ENCODE measurements around the gene NOS1AP. TPM values are rescaled to one million over a fixed set of nuclear protein-coding genes. Genes with fewer than 3 reads are reported as not detected.

The NOS1AP gene
- total RNA-seq, 1 experiment from 2014 or later, result 14.7 TPM

DNA sequence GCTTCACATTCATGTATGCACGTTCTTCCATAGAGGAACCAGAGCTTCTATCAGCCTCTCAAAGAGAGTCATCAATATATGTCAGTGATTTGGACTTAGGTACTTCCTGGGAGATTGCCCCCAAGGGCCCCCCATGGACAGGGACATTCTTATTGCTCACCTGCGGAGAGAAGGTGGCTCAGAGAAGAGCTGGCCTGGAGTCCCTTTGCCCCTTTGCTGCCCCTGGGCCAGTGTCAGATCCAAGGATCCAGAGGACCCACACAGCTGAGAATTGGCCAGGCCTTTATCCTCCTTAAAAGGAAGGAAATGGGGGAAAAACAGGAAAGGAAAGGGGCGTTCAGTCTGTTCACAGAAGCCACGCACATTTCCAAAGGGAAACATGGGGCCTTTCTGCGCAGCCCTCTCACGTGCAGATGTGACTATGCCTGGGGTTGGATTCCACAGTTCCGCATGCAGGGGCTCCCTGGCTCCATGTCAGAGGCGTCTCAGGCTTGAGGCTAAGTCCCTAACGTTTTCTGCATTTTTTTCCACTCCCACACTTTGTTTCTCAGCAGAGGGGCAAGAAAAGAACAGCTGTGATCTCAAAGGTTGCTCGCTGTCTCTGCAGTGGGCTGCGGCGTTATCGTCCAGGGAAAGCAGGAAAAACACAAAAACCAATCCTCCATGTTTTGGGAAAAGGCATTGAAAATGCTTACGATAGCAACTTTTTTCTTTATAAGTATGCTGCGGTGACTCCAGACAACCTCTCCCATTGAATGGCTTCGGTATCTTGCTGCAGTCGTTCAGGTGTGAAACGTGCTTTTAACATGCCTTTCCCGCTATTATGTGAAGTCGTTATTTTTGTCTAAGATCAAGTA lies 318.0 kb downstream of the NOS1AP start:
- Mint-ChIP-seq H3K27me3 (ENCODE audit: low read depth) (no peaks in the 10 kb centered on the region), H3K36me3 (peaks cover 23% of the 10 kb centered on the region), H3K27ac (no peak overlapping the region), H3K4me3 (no peak overlapping the region), H3K9me3 (no peaks in the 10 kb centered on the region), H3K4me1 (peaks cover 28% of the 10 kb centered on the region)
- ChIA-PET POLR2A (no interaction called here), CTCF (interaction anchor here (1.2 to 1.3 kb wide), 2 partner anchors 30 to 331 kb away, joined by 6 to 8 read pairs; no protein-coding TSS in a partner anchor)
- TF ChIP-seq, protein P1, sequence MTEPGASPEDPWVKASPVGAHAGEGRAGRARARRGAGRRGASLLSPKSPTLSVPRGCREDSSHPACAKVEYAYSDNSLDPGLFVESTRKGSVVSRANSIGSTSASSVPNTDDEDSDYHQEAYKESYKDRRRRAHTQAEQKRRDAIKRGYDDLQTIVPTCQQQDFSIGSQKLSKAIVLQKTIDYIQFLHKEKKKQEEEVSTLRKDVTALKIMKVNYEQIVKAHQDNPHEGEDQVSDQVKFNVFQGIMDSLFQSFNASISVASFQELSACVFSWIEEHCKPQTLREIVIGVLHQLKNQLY (CRISPR knock-in tag; IDR thresholded peaks at IDR 0.05), result no peak
- TF ChIP-seq NFATC4 (CRISPR knock-in tag; IDR thresholded peaks at IDR 0.05) (no peak), ZNF121 (CRISPR knock-in tag; IDR thresholded peaks at IDR 0.05) (no peak), NR2C2 (CRISPR knock-in tag; IDR thresholded peaks at IDR 0.05) (no peak), JAZF1 (CRISPR knock-in tag; IDR thresholded peaks at IDR 0.05) (no peak), ZNF219 (CRISPR knock-in tag; IDR thresholded peaks at IDR 0.05; ENCODE audit: borderline replicate concordance) (no peak), TCF7 (CRISPR knock-in tag; IDR thresholded peaks at IDR 0.05; ENCODE audit: low read depth) (no peak), ZNF423 (CRISPR knock-in tag; IDR thresholded peaks at IDR 0.05) (no peak), TEAD4 (CRISPR knock-in tag; IDR thresholded peaks at IDR 0.05) (no peak)
- TF ChIP-seq, protein P2, sequence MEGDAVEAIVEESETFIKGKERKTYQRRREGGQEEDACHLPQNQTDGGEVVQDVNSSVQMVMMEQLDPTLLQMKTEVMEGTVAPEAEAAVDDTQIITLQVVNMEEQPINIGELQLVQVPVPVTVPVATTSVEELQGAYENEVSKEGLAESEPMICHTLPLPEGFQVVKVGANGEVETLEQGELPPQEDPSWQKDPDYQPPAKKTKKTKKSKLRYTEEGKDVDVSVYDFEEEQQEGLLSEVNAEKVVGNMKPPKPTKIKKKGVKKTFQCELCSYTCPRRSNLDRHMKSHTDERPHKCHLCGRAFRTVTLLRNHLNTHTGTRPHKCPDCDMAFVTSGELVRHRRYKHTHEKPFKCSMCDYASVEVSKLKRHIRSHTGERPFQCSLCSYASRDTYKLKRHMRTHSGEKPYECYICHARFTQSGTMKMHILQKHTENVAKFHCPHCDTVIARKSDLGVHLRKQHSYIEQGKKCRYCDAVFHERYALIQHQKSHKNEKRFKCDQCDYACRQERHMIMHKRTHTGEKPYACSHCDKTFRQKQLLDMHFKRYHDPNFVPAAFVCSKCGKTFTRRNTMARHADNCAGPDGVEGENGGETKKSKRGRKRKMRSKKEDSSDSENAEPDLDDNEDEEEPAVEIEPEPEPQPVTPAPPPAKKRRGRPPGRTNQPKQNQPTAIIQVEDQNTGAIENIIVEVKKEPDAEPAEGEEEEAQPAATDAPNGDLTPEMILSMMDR (IDR thresholded peaks at IDR 0.05), result no peak
- DNase-seq (ENCODE audit: low spot score), result no peak
- ATAC-seq, result no peak

DNA sequence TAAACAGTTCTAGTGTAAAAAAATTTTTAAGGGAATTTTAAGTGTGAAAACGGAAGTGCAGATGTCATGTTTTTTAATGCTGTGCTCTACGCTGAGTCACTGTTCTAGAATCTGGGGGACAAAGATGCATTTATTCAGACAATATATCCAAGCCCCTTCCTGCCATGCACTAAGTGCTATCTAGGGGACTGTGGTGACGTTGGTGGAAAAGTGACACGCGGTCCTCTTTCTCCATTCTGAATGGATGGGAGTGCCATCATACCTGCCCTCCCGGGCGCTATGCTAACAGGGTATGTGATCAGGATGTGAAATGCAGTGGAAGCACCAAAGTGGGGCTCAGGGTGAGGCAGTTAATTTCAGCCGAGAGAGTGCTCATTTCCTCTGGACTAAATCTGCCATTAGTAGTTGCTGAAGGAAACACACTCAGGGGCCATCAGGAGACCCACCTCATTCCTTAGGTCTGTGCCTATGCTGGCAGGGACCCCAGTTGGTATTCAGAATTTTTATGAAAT lies 318.6 kb downstream of the NOS1AP start:
- DNase-seq (ENCODE audit: low spot score), result no peak
- Mint-ChIP-seq H3K4me1 (peaks cover 28% of the 10 kb centered on the region), H3K4me3 (no peak overlapping the region), H3K36me3 (peaks cover 18% of the 10 kb centered on the region), H3K9me3 (no peaks in the 10 kb centered on the region), H3K27ac (no peak overlapping the region), H3K27me3 (ENCODE audit: low read depth) (no peaks in the 10 kb centered on the region)
- ATAC-seq, result no peak
- ChIA-PET POLR2A (no interaction called here), CTCF (interaction anchor here (3.8 kb wide), 1 partner anchor 332 kb away, joined by 50 read pairs; no protein-coding TSS in a partner anchor)
- TF ChIP-seq, protein P3, sequence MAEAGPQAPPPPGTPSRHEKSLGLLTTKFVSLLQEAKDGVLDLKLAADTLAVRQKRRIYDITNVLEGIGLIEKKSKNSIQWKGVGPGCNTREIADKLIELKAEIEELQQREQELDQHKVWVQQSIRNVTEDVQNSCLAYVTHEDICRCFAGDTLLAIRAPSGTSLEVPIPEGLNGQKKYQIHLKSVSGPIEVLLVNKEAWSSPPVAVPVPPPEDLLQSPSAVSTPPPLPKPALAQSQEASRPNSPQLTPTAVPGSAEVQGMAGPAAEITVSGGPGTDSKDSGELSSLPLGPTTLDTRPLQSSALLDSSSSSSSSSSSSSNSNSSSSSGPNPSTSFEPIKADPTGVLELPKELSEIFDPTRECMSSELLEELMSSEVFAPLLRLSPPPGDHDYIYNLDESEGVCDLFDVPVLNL (CRISPR knock-in tag; IDR thresholded peaks at IDR 0.05; ENCODE audit: borderline replicate concordance, low read depth), result no peak
- TF ChIP-seq TP53 (CRISPR knock-in tag; IDR thresholded peaks at IDR 0.05) (no peak), ZBTB21 (CRISPR knock-in tag; IDR thresholded peaks at IDR 0.05; ENCODE audit: borderline replicate concordance) (no peak), OVOL2 (CRISPR knock-in tag; IDR thresholded peaks at IDR 0.05; ENCODE audit: borderline replicate concordance) (no peak), TEAD4 (CRISPR knock-in tag; IDR thresholded peaks at IDR 0.05) (no peak), ZNF219 (CRISPR knock-in tag; IDR thresholded peaks at IDR 0.05; ENCODE audit: borderline replicate concordance) (no peak), GTF2I (CRISPR knock-in tag; conservative IDR thresholded peaks at IDR 0.05) (no peak), ZNF232 (CRISPR knock-in tag; IDR thresholded peaks at IDR 0.05) (no peak), ZNF416 (CRISPR knock-in tag; IDR thresholded peaks at IDR 0.05) (no peak), KAT7 (CRISPR knock-in tag; IDR thresholded peaks at IDR 0.05; ENCODE audit: borderline replicate concordance) (no peak), IRF2 (CRISPR knock-in tag; IDR thresholded peaks at IDR 0.05; ENCODE audit: borderline replicate concordance, low read depth) (no peak), ATF1 (CRISPR knock-in tag; IDR thresholded peaks at IDR 0.05) (no peak)
- TF ChIP-seq, protein P4, sequence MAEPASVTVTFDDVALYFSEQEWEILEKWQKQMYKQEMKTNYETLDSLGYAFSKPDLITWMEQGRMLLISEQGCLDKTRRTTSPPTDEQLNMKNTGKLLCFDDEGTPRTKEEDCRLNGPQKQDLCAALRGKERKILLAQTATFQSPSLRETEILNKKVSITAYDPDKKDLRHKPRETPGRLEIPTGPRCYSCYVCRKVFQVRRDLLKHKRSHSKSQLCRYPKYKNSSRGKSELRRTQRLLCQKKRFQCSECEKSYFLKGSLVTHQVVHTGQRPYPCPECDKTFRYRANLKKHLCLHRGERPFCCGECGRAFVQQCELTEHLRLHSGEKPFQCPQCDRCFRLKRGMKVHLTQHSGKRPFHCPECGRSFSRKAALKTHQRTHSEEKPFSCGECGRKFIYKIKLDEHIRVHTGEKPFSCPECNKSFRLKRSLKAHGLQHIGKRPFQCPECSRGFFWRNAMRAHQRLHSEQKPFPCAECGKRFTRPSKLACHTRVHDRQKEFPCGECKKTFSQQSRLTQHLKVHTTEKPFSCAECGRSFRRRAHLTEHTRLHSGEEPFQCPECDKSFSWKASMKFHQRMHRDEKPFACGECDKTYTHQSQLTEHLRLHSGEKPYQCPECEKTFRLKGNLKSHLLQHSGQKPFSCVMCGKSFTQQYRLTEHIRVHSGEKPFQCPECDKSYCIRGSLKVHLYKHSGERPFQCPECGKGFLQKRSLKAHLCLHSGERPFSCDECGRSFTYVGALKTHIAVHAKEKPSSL (CRISPR knock-in tag; conservative IDR thresholded peaks at IDR 0.05), result no peak
- TF ChIP-seq, protein P5, sequence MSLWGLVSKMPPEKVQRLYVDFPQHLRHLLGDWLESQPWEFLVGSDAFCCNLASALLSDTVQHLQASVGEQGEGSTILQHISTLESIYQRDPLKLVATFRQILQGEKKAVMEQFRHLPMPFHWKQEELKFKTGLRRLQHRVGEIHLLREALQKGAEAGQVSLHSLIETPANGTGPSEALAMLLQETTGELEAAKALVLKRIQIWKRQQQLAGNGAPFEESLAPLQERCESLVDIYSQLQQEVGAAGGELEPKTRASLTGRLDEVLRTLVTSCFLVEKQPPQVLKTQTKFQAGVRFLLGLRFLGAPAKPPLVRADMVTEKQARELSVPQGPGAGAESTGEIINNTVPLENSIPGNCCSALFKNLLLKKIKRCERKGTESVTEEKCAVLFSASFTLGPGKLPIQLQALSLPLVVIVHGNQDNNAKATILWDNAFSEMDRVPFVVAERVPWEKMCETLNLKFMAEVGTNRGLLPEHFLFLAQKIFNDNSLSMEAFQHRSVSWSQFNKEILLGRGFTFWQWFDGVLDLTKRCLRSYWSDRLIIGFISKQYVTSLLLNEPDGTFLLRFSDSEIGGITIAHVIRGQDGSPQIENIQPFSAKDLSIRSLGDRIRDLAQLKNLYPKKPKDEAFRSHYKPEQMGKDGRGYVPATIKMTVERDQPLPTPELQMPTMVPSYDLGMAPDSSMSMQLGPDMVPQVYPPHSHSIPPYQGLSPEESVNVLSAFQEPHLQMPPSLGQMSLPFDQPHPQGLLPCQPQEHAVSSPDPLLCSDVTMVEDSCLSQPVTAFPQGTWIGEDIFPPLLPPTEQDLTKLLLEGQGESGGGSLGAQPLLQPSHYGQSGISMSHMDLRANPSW (CRISPR knock-in tag; conservative IDR thresholded peaks at IDR 0.05; ENCODE audit: low read depth), result no peak
- TF ChIP-seq, protein P6, sequence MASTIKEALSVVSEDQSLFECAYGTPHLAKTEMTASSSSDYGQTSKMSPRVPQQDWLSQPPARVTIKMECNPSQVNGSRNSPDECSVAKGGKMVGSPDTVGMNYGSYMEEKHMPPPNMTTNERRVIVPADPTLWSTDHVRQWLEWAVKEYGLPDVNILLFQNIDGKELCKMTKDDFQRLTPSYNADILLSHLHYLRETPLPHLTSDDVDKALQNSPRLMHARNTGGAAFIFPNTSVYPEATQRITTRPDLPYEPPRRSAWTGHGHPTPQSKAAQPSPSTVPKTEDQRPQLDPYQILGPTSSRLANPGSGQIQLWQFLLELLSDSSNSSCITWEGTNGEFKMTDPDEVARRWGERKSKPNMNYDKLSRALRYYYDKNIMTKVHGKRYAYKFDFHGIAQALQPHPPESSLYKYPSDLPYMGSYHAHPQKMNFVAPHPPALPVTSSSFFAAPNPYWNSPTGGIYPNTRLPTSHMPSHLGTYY (CRISPR knock-in tag; IDR thresholded peaks at IDR 0.05), result no peak
- TF ChIP-seq, protein P7, sequence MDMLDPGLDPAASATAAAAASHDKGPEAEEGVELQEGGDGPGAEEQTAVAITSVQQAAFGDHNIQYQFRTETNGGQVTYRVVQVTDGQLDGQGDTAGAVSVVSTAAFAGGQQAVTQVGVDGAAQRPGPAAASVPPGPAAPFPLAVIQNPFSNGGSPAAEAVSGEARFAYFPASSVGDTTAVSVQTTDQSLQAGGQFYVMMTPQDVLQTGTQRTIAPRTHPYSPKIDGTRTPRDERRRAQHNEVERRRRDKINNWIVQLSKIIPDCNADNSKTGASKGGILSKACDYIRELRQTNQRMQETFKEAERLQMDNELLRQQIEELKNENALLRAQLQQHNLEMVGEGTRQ (CRISPR knock-in tag; IDR thresholded peaks at IDR 0.05), result no peak

Data from WTC11 (cell line).